Effector CD4-positive, alpha-beta T cell (primary cell): ENCODE data around the gene CHURC1.

ENCODE experiments used
- DNase-seq: peaks from one replicate; pipeline ENCODE4 v3.0.0-alpha.2; 2020
- total RNA-seq: gene quantifications from one replicate; lab custom pipeline; 2026; lab: John Stamatoyannopoulos, UW

CHURC1 gene
- total RNA-seq = 47.3 reads per million, percentile 67 among the genes with 10 or more reads in this experiment

DNA sequence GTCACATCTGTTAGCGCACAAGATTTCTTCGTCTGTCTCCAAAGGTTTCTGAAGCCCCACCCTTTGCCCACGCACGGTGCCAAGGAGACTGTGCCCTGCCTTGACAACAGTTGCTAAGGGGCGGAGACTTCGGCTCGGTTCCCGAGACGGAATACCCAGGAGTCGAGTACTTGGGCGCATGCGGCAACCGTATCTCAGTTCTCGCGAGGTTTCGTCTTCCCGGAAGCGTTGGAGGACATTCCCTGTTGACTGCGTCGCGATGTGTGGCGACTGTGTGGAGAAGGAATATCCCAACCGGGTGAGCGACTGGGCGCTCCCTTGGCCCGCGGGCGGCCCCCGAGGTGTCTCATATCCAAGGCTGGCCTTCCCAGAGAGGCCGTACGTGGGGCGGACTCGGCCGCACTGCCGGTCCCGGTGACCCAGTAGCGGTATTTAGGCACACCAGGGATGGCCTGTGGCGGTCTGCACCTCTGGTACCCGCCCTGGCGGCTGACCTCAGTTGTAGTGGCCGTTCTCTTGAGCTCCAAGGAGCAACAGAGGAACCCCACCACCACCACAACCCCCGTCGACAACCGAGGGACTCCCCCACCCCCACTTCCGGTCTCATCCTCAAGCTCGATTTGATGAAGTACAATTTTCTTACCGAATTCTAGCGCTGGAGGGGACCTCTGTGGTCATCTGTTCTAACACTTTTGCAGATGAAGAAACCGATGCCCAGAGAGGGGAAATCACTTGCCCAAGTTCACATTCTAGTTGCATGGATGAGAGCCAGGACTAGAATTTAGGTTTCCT is at the start of gene CHURC1:
Gene CHURC1, plus strand, starts transcription at position 219 of the 792 bp plus-strand sequence. Its CDS starts 41 bp downstream, at position 260.
- peak; percentile 97 for DNase-seq

- no peak for DNase-seq
These were observed 49.1 kb upstream of the CHURC1 start for GRCh38 chr14:64865109-64865508.

GRCh38 chr14:64865992-64866391 is 48.3 kb upstream of the CHURC1 start:
- DNase-seq = no peak

GRCh38 chr14:64867182-64867581 is 47.1 kb upstream of the CHURC1 start:
- no peak for DNase-seq

DNA sequence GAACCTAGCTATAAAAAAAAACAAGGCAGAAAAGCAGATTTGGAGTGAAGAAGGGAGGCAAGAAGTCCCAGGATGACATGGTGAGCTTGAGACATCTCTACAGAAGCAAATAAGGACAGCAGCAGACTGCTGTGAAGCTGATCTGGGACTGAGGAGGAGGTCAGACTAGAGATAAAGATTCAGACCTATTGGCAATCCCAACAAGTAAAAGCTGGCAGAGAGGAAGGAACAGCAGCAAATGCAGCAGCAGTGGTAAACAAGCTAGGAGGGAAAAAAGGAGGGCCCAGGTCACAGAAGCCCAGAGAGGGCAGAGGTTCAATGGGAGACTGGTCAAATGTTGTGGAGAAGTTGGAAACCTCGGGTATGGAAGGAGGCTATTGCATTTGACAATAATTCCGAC is 45.9 kb upstream of the CHURC1 start:
- DNase-seq = no peak

GRCh38 chr14:64868841-64869240 is 45.4 kb upstream of the CHURC1 start:
- DNase-seq = no peak

DNA sequence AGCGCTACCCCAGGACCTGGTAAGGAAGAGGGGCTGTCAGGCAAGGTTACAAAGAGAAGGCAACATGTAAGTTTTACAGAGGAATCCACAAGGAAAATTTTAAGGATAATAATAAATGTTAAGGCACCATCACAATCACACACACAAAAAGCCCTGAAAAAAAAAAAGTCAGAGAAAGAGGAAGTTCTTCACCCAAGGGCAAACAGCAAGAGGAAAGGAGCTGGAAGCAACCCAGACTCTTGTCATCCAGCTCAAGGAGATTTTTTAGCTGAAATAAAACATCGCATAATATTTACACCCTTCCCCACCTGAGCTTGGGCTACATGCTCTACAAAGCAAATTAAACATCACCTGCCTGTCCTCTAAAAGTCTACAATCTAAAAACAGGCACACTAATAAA is 44.1 kb upstream of the CHURC1 start:
- DNase-seq = no peak

DNA sequence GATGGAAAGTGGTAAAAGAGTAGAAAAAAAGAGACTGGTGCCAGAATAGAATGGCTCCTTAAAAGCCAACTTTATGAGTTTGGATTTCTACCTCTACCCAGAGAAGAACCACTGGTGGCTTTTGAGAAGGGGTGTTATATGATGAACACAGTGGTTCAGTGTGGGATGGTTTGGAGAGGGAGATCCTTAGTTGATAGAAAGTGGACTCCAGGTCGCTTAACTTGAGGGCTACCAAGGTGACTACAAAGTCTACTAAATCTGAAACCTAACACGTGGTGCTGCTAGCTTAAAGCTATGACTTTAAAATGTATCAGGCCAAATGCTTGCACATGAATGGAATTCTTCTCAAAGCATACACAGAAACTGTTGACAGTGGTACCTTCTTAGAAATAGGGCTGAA is 42.9 kb upstream of the CHURC1 start:
- DNase-seq = no peak

DNA sequence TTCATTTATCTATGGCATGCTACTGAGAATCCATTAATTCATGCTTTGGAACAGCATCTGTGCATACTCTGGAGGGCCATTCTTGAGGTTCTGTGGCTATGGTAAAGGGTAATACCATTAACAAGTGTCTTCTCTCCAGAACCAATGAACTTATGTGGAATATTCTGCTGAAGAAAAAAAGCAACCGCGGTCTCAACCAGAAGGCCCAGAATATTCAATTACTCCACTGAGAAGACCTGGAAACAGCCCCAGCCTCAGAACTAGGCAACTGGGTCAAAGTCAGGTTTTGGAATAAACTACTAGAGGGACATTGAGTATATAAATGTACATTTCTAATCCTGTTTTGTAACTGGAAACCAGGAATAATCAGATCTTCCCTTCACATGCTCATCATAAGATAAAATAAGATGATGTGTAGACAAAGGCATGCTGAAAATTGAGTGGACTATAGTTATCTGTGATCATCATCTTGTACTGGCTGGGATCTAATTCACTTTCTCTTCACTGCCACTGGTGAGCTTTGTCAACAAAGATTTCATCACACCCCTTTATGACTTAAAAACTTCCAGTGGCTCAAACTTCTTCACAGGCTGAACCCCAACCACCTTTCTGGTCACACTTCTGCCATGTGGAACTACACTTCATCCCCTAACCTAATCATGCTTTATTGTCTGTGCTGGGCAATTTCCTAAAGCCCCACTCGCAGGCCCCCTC is 40.6 kb upstream of the CHURC1 start:
- no peak for DNase-seq

GRCh38 chr14:64875350-64875749 is 38.9 kb upstream of the CHURC1 start:
- no peak for DNase-seq

DNA sequence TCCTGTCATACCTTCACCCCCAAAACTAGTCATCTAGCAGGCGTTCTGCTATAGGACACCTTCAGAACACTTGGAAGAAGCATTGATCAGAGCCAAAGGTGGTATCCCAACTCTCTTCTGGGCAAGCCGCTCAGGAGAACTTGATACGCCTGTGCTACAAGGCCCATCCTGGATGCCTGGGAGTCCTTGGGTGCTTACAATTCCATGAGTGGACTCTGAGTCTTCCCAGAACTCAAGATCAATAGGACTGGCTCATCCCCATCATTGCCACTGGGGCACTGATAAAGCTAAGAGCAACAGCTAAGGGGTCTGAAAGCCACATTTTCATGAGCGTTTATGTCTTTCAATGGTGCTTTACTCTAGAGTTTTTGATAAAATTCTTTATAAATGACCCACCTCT is 36.4 kb upstream of the CHURC1 start:
- DNase-seq = no peak

DNA sequence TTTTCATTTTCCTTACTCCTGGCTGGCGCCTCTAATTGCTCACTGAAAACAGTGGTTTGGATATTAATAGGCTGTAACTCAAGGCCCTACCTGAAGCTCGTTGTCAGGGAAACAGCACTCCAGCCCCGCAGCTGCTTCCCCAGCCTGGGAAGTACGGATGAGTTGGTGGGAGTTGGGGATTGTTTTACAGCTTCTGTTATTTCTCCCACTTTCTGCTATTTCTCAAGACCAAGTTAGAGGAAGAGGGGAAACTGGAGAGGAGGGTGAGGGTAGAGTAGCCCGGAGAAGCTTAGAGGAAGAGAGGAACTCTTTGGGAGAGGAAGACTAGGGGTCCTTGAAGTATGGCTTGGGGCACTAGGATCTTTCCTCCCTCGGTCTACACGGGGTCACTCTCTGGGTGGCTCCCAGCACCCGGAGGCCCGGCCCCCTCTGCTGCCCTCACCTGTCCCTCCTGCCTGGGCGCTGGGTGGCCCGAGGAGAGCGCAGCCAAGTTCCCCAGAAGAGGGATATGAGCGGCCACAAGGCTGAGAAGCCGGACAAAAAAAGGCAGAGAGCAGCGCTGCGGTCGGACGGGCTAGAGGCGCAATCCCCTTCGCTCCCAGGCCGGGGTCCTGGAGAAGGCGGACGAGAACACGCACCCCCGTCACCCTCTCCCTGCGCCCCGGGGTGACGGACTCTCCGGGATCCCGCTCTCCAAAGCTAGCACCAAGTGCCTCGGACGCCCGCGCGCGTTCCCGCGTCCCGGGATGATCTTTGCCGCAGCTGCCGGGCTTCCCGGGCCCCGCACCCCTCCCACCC is 35.2 kb upstream of the CHURC1 start:
- DNase-seq = no peak

DNA sequence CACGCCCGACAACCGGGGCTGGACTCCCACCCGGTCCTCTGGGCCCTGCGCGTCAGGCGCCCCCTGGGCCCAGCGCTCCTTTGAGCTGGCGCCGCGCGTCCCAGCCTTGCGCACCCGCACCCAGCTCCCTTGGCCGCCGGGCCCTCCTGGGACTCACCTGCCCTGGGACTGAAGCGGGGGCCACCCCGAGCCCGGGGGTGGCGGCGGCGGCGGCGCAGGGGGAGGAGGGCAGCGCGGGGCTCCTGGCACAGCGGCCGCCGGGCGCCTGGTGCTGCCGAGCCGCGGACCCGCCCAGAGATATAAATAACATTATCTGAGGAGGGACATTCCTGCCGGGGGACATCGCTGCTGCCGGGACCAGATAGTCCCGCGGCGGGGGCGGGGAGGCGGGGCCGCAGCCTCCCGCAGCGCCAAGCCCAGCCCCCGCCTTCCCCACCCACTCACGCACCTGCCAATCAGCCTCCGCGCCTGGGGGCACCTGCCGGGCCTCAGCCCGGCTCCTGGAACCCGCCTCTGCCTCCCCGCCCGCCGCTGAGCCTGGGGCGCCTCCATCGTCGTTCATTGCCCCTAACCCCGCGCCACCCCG is 34.5 kb upstream of the CHURC1 start, which contains the start of gene SPTB:
Gene SPTB, minus strand, starts transcription at position 273 of the 586 bp plus-strand sequence. CDS start 56,813 bp downstream, outside the sequence.
- peak; percentile 44 for DNase-seq

- DNase-seq = peak; percentile 34
These were observed 33.8 kb upstream of the CHURC1 start for GRCh38 chr14:64880221-64881121.

GRCh38 chr14:64885559-64885958 is 28.7 kb upstream of the CHURC1 start:
- DNase-seq = no peak

DNA sequence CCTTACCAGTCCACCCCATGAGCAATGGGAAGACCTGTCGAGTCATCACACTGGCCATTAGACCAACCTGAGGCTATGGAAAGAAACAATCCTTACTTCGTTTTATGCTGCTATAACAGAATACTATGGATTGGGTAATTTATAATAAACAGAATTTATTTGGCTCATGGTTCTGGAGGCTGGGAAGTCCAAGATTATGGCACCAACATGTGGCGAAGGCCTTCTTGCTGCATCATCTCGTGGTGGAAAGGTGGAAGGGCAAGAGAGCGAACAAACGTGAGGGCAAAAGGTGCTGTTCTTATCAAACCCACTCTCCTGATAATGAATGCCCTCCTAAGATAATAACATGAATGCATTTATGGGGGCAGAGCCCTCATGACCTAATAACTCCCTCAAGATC is 24.9 kb upstream of the CHURC1 start:
- DNase-seq = no peak

DNA sequence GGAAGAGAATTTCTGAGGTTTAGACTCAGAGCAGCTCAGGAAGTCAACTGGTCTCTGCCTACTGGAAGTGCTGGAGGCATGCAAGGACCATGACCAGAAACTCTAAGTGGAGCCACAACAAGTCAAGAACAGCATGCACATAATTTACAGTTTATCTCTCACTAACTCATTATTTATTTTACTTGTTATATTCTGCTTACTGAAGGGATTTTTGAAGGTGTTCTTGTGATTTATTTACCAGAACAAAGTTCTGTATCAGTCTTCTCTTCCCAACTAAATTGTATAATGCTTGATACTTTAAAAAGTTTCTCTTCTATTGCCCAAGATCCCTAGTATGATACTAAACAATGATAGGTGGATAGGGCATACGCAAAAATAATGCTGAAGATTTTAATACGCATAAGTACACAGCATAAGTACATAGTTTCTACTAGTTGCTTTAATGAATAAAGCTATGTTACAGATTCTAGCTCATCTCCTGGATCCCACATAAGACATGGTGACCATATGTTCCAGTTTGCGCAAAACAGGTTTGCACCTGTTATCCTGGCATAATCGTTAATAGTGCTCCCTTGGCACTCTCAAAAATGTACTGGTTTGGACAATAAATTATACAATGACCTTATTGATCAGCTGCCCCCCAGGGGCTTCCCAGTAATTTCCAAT is 22.9 kb upstream of the CHURC1 start:
- no peak for DNase-seq

DNA sequence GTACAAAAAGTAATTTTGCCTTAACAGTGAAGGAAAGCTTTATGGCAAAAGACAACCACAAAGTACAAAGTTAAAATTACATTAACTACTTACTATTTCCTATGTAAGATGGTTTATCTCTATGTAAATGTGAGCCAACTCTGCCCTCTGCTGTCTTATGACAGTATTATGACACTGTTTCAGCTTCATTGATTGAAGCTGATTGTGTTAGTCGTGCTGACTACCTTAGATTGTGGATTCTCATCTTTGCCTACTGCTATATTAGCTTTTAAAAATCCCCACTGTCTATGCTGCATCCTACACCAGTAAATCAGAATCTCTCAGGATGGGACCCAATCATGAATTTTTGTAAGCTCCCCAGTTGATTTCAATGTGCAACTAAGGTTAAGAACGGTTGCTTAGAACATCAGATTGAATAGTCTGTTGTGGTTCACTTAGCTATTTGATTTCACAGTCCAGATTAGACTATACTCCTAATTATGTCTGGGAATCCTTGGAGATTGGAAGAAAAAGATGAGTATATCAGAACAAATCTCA is 22.3 kb upstream of the CHURC1 start:
- peak; percentile 29 for DNase-seq

- DNase-seq = no peak
These were observed 14.3 kb upstream of the CHURC1 start for GRCh38 chr14:64899958-64900357.

DNA sequence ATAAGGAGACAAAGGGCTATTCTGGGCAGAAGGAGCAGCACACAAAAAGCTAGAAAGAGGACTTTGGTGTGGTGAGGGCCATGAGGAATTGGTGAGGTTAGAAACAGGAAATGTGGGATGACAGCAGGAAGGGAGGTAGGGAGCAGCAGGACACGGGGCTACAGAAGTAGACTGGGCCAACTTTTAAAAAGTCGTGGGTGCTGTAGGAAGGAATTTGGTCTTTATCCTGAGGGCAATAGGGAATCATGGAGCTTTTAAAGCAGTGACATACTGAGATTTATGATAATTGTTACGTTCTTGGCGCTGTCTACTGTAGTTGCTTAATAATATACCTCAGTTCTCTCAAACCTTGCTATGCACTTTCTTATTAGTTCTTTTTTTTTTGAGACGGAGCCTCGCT is 8.2 kb upstream of the CHURC1 start:
- DNase-seq = no peak
